Right lung (tissue), 5 donors: ENCODE data around the gene RNF169. TPM values are rescaled to one million over a fixed set of nuclear protein-coding genes. Genes with fewer than 3 reads are reported as not detected.
"Not testable (repeated sequence)": the region's sequence is repeated elsewhere in the genome, so short reads cannot be mapped to it uniquely, and the experiment has no call there.

Experiments
- DNase-seq, 2 donors: peaks; one replicate each; pipeline ENCODE4 v3.0.0-alpha.2; 2013
- polyA plus RNA-seq, 5 donors: library from polyadenylated mRNA; unstranded; fragments of 120-200 nt; gene quantifications; one replicate each; pipeline versions ENCODE4 v1.2.1 to v1.2.3, GENCODE V29; 2013; ENCODE audit warnings: inconsistent platforms in 1 of 5, low replicate concordance in 1 of 5; ENCODE audit not compliant: insufficient read length in 5 of 5, insufficient read depth in 1 of 5

RNF169 gene
- polyA plus RNA-seq, 5 donors, result 14.6 to 23.5 (median 21.6) TPM

GRCh38 chr11:74756571-74756970 is 7.9 kb downstream of the RNF169 start:
- DNase-seq, result no peak

- DNase-seq, result no peak
Observed at GRCh38 chr11:74766905-74767304, 18.3 kb downstream of the RNF169 start.

GRCh38 chr11:74768172-74768651 is 19.6 kb downstream of the RNF169 start:
- not testable (repeated sequence) for DNase-seq

- DNase-seq, result no peak
Observed at GRCh38 chr11:74769055-74769707, 20.5 kb downstream of the RNF169 start.

- DNase-seq, result no peak
Observed at GRCh38 chr11:74770456-74770855, 21.8 kb downstream of the RNF169 start.

- no peak for DNase-seq
Observed at GRCh38 chr11:74771139-74771538, 22.5 kb downstream of the RNF169 start.

GRCh38 chr11:74773476-74773875 is 24.8 kb downstream of the RNF169 start:
- DNase-seq, result no peak

- DNase-seq, result no peak
Observed at GRCh38 chr11:74775762-74776161, 27.1 kb downstream of the RNF169 start.

GRCh38 chr11:74776546-74776945 is 27.9 kb downstream of the RNF169 start:
- no peak for DNase-seq

GRCh38 chr11:74777038-74777437 is 28.4 kb downstream of the RNF169 start:
- DNase-seq, result no peak

GRCh38 chr11:74777877-74778276 is 29.2 kb downstream of the RNF169 start:
- no peak for DNase-seq

- DNase-seq, result no peak
Observed at GRCh38 chr11:74778581-74778980, 29.9 kb downstream of the RNF169 start.

- peak in 1 of 2 donors; percentile 14 for DNase-seq
Observed at GRCh38 chr11:74780248-74781005, 31.8 kb downstream of the RNF169 start.

- no peak for DNase-seq
Observed at GRCh38 chr11:74783241-74783871, 34.7 kb downstream of the RNF169 start.

GRCh38 chr11:74784234-74784633 is 35.6 kb downstream of the RNF169 start:
- DNase-seq, result no peak

- no peak for DNase-seq
Observed at GRCh38 chr11:74784726-74785125, 36.1 kb downstream of the RNF169 start.

- no peak for DNase-seq
Observed at GRCh38 chr11:74786574-74786973, 37.9 kb downstream of the RNF169 start.

- no peak for DNase-seq
Observed at GRCh38 chr11:74791333-74792100, 42.9 kb downstream of the RNF169 start.

- DNase-seq, result no peak
Observed at GRCh38 chr11:74806267-74806666, 57.6 kb downstream of the RNF169 start.

- peak in 1 of 2 donors; percentile 18 for DNase-seq
Observed at GRCh38 chr11:74809801-74810200, 61.2 kb downstream of the RNF169 start.

- no peak for DNase-seq
Observed at GRCh38 chr11:74815966-74816365, 67.3 kb downstream of the RNF169 start.

GRCh38 chr11:74816664-74817063 is 68.0 kb downstream of the RNF169 start:
- DNase-seq, result no peak
